NCI-H1436 treated with DMSO at 0.1 percent for 48 hours (cell line): Measurements from ENCODE around the gene TOP1.

ENCODE experiments used
- DNase-seq: peaks from one replicate; lab custom pipeline; 2025; lab: John Stamatoyannopoulos, UW

The TOP1 gene

DNA sequence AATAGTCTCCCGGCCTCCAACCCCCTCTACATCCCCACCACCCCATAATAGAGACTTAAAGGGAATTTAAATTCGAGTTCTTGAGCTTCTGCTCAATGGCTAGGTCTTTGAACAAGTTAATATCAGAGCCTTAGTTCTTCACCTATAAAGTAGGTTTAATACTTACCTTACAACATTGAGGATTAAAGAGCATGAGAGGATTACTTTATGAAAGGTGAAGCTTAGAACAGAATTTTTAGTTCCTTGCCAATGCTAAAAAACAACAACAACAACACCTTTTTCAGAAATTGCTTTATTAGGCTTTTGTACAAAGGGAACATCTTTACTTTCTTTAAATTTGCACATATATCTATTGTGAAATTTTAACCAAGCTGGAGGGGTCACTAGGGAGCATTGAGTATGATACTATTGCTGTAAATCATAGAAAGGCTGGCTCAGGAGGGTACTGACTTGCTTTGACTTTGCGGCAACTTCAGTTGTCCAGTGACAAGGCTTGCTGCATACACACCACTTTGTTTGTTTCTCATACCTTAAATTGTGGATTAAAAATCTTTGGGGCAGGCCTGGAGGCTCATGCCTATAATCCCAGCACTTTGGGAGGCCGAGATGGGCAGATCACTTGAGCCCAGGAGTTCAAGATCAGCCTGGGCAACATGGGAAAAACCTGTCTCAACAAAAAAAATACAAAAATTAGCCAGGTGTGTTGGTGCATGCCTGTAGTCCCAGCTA, 9.7 kb downstream of the TOP1 start:
- DNase-seq = no peak

DNA sequence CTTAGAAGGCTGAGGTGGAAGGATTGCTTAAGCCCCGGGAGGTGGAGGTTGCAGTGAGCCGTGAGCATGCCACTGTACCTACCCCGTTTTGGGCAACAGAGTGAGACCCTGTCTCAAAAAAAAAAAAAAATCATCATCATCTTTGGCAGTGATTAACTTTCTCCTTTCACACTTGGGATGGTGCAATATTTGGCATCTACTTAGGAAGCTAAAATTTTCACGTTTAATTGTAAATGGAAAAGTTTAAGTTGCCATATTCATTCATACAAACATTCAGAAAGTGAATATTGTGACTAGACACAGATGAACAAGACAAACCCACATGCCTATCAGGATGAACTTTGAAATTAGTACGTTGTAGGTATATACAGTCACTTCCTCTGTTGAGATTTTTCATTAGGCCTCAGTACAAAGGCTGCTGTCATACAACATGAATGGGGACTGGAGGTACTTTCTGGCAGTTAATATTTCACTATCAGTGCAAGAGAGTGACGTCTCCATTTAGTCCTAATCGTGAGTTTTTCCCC, 10.3 kb downstream of the TOP1 start:
- DNase-seq = no peak

DNA sequence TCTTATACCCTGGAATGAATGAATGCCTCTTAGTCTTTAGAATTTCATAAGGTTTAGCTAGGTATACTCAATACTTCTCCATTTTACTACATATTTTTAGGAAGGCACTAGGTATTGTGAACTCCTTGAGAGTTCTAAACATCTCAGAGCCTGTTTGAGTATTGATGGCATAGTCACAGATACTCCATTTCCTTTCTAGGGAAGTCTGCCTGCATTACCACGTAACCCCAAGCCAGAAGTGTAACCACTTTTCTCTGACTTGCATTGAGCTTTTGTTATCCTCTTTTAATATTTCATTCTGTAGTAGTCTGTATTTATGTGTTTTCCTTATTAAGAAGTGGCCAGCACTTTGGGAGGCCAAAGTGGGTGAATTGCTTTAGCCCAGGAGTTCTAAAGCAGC, 12.2 kb downstream of the TOP1 start:
- DNase-seq = no peak

GRCh38 chr20:41041693-41042092, 13.1 kb downstream of the TOP1 start:
- DNase-seq = no peak

- no peak for DNase-seq
Measured at GRCh38 chr20:41044409-41045062, 15.9 kb downstream of the TOP1 start.

DNA sequence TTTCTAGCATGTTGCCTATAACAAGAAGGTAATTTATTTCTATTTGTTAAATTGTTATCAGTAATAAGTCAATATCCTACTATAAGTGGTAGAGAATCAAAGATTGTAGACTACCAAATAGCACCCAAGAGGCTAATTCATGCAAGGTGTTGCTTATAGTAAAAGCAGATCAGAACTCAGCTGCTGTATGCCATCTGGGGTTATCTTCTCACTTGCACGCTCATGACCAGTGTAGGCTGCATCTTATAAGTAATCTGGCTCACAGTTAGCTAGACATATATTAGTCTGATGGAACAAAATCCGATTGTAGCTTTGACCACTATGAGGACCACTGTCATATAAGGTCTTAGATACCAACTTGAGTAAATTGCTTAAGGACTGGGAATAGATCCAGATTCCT, 17.0 kb downstream of the TOP1 start:
- DNase-seq = no peak

- no peak for DNase-seq
Measured at GRCh38 chr20:41046716-41047115, 18.1 kb downstream of the TOP1 start.

- no peak for DNase-seq
Measured at GRCh38 chr20:41047279-41047974, 18.8 kb downstream of the TOP1 start.

GRCh38 chr20:41047975-41048305, 19.3 kb downstream of the TOP1 start:
- no peak for DNase-seq

GRCh38 chr20:41048461-41049301, 20.1 kb downstream of the TOP1 start:
- no peak for DNase-seq

DNA sequence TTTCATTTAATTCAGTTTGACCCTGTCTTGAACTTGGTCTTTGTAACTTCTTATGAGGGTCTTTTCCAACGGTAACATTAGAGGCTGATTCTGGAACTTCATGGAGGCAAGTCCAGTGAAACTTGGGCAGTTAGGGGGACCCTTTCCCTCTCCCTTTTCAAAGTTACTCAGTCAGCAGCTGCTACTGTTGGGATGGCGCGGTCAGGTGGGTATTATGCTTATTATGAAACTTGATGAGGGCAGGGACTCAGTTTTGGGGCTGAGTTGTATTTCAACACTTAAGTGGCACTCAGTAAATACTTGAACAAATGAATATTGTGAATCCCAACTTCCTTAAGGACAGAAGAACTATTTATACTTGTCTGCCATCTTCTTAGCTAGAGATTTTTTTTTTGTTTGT, 20.8 kb downstream of the TOP1 start:
- no peak for DNase-seq

GRCh38 chr20:41050361-41051008, 21.9 kb downstream of the TOP1 start:
- DNase-seq = no peak

DNA sequence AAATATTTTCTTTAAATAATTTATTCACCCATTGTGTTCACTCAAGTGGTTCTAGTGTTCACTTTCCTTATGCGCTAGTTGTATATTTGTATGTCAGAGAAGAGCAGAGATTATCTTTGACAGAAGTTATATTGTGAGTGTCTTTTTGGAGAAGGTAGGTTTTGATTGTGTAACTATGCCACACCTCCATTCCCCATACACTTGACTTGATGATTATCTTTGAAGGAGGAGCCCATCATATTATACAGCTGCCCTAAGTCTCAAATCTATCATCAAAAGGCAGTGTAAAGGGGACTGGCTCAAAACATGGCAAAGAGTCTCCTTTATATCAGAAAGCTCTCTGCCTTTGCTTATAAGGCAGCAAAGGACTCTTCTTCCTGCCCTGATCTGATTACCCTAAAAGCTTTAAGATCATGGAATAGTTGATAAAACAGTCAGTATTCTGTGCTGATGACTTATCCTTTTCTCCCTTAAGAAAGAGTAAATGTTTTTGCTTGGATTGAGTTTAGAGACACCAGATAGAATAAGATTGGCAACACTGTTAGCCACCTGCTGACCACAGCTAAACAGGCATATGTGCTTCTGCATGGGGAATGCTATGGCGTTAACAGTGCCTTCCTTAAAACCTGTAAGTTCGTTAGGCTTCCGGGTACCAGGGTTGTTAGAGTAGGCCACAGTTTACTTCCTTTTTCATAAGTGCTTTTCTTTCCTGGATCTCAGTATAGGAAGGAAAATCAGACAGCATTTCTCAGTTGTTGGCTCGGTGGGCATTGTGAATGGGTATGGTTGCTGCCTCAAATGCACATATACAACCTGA, 22.6 kb downstream of the TOP1 start:
- DNase-seq = no peak

DNA sequence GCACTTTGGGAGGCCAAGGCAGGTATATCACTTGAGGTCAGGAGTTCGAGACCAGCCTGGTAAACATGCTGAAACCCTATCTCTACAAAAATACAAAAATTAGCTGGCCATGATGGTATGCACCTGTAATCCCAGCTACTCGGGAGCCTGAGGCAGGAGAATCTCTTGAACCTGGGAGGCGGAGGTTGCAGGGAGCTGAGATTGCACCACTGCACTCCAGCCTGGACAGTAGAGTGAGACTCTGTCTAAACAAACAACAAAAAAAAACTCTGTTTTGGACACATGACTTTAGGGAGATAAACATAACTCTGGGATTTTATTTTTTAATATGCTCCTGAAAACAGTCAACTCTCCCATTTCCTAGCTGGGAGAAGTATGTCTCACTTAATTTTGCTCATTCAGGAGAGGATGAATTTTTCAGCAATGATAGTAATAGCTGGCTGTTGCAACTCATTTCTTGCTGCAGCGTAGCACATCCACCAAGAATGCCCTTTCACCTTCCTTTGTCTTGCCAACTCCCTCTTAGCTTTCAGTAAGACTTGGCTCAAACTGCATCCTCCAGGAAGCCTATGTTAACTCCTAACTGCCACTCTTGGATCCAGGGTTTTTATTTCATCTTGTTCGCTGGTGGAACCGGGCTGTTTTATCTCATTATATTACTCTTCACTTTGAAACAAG, 24.3 kb downstream of the TOP1 start:
- DNase-seq = no peak

DNA sequence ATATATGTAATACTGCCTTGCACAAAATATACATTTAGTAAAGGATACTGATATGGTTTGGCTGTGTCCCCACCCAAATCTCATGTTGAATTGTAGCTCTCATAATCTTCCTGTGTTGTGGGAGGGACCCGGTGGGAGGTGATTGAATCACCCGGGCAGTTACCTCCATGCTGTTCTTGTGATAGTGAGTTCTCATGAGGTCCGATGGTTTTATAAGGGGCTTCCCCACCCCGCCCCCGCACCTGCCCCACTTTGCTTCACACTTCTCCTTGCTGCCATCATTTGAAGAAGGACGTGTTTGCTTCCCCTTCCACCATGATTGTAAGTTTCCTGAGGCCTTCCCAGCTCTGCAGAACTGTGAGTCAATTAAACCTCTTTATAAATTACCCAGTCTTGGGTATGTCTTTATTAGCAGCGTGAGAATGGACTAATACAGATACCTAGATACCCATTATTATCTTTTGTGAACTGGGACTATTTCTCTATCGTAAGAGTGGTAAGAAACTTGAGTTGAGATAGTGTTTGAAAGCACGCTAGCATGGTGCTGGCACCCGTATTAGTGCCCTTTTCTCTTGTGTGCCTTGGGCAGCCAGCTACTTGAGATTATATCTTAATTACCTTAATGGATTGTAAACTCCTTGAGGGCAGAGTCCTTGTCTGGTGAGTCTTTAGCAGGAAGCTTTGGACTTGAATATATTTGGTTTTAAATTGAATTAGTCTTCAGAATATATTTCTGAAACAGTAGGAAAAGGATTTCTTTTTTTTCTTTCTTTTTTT, 25.6 kb downstream of the TOP1 start:
- no peak for DNase-seq

DNA sequence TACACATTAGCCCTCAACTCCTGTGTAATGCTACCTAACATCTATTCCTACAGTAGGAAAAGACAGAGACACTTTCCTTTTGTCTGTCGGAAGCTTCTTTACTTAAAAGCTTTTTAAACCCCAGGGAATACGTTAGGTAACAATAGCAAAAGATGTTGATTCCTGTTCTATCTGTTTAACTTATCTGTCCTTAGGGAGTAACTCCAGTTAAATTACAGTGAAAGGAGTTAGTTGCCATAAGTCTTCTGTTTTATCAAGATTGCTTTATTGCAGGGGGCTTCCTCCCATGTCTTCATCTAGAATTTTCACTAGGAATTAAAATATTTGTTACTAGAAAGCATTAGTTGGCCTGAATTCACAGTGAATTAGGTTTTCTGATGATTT, 26.2 kb downstream of the TOP1 start:
- no peak for DNase-seq

GRCh38 chr20:41055679-41056078, 27.1 kb downstream of the TOP1 start:
- no peak for DNase-seq

DNA sequence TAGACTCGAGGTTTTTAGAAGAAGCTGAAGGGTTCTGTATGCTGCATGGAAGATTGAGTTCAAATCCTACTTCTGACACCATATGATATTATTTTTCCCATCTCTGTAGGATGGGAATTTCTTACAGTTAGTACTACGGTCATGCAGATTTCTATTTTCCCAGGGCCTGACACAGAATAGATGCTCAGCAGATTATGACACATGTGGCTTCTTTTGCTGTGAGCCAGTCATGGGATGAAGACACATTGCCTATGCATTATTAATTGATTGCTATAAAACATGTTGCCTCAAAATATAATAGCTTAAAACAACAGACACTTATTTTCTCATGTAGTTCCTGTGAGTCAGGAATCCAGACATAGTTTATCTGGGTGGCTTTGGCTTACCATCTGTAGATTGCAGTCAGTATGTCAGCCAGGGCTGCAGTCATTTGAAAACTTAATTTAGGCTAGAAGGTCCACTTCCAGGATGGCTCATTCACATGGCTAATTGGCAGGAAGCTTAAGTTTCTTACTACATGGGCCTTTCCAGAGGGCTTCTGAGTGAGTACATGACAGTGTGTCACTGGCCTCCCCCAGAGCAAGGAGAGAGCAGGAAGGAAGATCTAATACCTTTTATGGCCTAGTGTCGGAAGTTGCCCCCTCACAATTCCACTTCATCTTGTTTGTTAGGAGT, 29.5 kb downstream of the TOP1 start:
- DNase-seq = no peak
